Keratinocyte (primary cell): ENCODE data around the gene BBS9. TPM values are rescaled to one million over a fixed set of nuclear protein-coding genes. Genes with fewer than 3 reads are reported as not detected.

Experiments used
- DNase-seq: peaks from one replicate; pipeline ENCODE4 v3.0.0-alpha.2; 2011; ENCODE audit warnings: low read depth, missing footprints, low spot score
- FAIRE-seq: peaks from 2 replicates; lab custom pipeline; 2011; peaks lifted over from hg19 to GRCh38; lab: Jason Lieb, UNC
- H2AFZ ChIP-seq: 2 replicates; pipeline ENCODE4 v1.6.0; 2012; ENCODE audit warnings: low read length, control low read depth, inconsistent platforms; ENCODE audit not compliant: control insufficient read depth
- H3K27ac ChIP-seq: 2 replicates; pipeline ENCODE4 v1.5.1; 2011; ENCODE audit warnings: low read length; ENCODE audit not compliant: control insufficient read depth, insufficient read depth
- H3K27me3 ChIP-seq: 3 replicates; pipeline ENCODE4 v1.6.0; 2011; ENCODE audit warnings: low read length; ENCODE audit not compliant: control insufficient read depth, insufficient read depth; ENCODE audit errors: extremely low read depth
- H3K36me3 ChIP-seq, 2 experiments: 2 replicates in 1 of 2; 3 replicates in 1 of 2; pipeline ENCODE4 v1.5.1; 2011; ENCODE audit warnings: low read length in 2 of 2, mild to moderate bottlenecking in 1 of 2; ENCODE audit not compliant: control insufficient read depth in 2 of 2, insufficient read depth in 2 of 2; ENCODE audit errors: extremely low read depth in 1 of 2
- H3K4me1 ChIP-seq: 3 replicates; pipeline ENCODE4 v1.5.1; 2011; ENCODE audit warnings: low read length; ENCODE audit not compliant: control insufficient read depth, insufficient read depth; ENCODE audit errors: extremely low read depth
- H3K4me2 ChIP-seq: 3 replicates; pipeline ENCODE4 v1.6.0; 2011; ENCODE audit warnings: low read depth, low read length; ENCODE audit not compliant: control insufficient read depth, insufficient read depth; ENCODE audit errors: extremely low read depth
- H3K4me3 ChIP-seq, 3 experiments: fragments of 200-600 bp in 1 of 3; sonication (generic) in 1 of 3; 2 replicates in 2 of 3; 3 replicates in 1 of 3; pipeline ENCODE4 v1.5.1; 2011 to 2016; ENCODE audit warnings: low read length in 3 of 3, mild to moderate bottlenecking in 3 of 3, control low read depth in 2 of 3, inconsistent platforms in 1 of 3, low read depth in 1 of 3, mixed read lengths in 1 of 3, mixed run types in 1 of 3, moderate library complexity in 1 of 3; ENCODE audit not compliant: control insufficient read depth in 2 of 3, insufficient read depth in 2 of 3; ENCODE audit errors: extremely low read depth in 1 of 3
- H3K79me2 ChIP-seq: 2 replicates; pipeline ENCODE4 v1.6.0; 2012; ENCODE audit warnings: low read length; ENCODE audit not compliant: control insufficient read depth, insufficient read depth
- H3K9ac ChIP-seq: 3 replicates; pipeline ENCODE4 v1.6.0; 2011; ENCODE audit warnings: low read length; ENCODE audit not compliant: control insufficient read depth, insufficient read depth; ENCODE audit errors: extremely low read depth
- H3K9me1 ChIP-seq: 3 replicates; pipeline ENCODE4 v1.6.0; 2011; ENCODE audit warnings: low read length; ENCODE audit not compliant: control insufficient read depth, insufficient read depth; ENCODE audit errors: extremely low read depth
- H3K9me3 ChIP-seq: 2 replicates; pipeline ENCODE4 v1.5.1; 2012; ENCODE audit warnings: low read depth, low read length; ENCODE audit not compliant: control insufficient read depth
- H4K20me1 ChIP-seq: 3 replicates; pipeline ENCODE4 v1.6.0; 2011; ENCODE audit warnings: low read length; ENCODE audit not compliant: control insufficient read depth, insufficient read depth; ENCODE audit errors: extremely low read depth
- EZH2 ChIP-seq: IDR thresholded peaks from one replicate; pipeline ENCODE4 v1.6.1; 2012; ENCODE audit warnings: inconsistent platforms, mild to moderate bottlenecking, low read length, moderate library complexity
- dilution Hi-C: fragments of 300-500 bp; cut with MboI; formaldehyde crosslinking; loops from one replicate; pipeline ENCODE4 v1.7.0; 2020; ENCODE audit warnings: low sequenced_read_pairs; ENCODE audit not compliant: extremely low pct_ligation_motif_present
- polyA plus RNA-seq, 5 experiments: library from polyadenylated mRNA; depleted of rRNA in 3 of 5; stranded (reverse) in 3 of 5; stranded (forward) in 1 of 5; unstranded in 1 of 5; fragments of >200 nt; gene quantifications; 1 replicate in 1 of 5; 2 replicates in 3 of 5; 3 replicates in 1 of 5; pipeline versions ENCODE4 v1.2.1 to v1.2.3, GENCODE V29; 2011 to 2012; ENCODE audit warnings: missing spikeins in 2 of 5, low read depth in 1 of 5, low replicate concordance in 1 of 5
- TF ChIP-seq, protein P1 (sequence below), 3 experiments: IDR thresholded peaks in 1 of 3; conservative IDR thresholded peaks in 1 of 3; optimal IDR thresholded peaks in 1 of 3; 2 replicates in 2 of 3; 3 replicates in 1 of 3; pipeline versions ENCODE3 to v1.5.1; 2011; ENCODE audit warnings: low read length in 3 of 3, mild to moderate bottlenecking in 3 of 3, moderate library complexity in 2 of 3, control low read depth in 1 of 3, inconsistent platforms in 1 of 3; ENCODE audit not compliant: insufficient read depth in 2 of 3; ENCODE audit errors: extremely low read depth in 1 of 3

Gene BBS9
- polyA plus RNA-seq, 1 donor (not counting 4 experiments of a cell fraction or from before 2014, with no cell fraction given) = 7.6 TPM

DNA sequence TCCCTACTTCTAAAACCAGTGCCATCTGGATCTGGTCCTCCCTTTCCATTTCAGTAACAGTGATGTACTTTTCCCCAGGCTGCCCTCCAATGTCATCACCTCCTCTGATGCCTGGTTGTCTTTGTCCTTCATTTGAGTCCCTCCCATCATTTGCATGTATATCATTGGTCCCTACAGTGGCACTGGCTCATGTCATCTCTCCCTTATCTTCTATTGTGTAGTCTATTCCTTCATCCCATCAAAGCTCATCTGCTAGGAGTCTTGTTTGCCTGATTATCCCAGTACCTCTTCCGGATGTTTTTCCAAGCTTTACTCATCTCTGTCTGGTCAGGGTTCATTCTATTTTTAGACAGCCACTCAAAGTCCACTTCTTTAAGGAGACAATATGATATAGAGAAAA, 483.1 kb downstream of the BBS9 start:
- TF ChIP-seq, protein P1, sequence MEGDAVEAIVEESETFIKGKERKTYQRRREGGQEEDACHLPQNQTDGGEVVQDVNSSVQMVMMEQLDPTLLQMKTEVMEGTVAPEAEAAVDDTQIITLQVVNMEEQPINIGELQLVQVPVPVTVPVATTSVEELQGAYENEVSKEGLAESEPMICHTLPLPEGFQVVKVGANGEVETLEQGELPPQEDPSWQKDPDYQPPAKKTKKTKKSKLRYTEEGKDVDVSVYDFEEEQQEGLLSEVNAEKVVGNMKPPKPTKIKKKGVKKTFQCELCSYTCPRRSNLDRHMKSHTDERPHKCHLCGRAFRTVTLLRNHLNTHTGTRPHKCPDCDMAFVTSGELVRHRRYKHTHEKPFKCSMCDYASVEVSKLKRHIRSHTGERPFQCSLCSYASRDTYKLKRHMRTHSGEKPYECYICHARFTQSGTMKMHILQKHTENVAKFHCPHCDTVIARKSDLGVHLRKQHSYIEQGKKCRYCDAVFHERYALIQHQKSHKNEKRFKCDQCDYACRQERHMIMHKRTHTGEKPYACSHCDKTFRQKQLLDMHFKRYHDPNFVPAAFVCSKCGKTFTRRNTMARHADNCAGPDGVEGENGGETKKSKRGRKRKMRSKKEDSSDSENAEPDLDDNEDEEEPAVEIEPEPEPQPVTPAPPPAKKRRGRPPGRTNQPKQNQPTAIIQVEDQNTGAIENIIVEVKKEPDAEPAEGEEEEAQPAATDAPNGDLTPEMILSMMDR (optimal IDR thresholded peaks at IDR 0.05 in 1 of 3, IDR thresholded peaks at IDR 0.05 in 1 of 3, conservative IDR thresholded peaks at IDR 0.05 in 1 of 3; ENCODE audit: extremely low read depth in 1 of 3, insufficient read depth in 2 of 3, low read length in 3 of 3) = no peak
- no peak for TF ChIP-seq EZH2

DNA sequence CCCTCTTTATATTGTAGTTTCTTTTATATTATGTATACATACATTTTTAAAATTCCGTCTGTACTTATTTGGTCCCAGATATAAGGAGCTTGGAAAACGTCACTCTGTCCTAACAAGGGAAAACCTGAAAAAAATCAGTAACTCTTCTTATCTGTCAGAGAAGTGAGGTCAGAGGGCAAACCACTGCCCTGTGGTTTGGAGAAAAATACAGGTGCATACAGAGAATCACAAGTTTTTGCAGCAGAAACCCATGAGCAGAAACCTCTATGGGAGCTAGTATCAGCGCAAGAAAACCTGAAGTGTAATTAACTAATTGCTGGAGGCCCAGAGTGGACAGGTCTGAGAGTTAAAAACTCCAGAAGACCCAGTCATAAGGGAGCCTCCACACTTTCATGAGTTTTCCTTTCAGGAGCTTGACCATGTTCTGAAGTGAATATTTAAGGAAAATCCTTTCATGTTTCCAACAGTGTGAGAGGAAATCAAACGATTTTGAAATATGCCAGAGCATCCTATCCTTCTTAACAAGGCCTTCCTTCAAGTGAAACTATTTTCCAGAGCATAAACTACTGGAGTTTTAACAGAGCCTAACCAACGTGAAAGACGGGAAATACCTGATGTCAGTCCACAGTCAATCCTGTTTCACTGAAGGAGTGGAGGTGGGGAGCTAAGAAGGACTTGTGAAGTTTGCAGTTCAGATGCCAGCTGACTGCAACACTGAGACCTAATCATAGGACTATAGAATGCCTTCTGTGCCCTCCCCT, 485.2 kb downstream of the BBS9 start:
- no peaks in the 10 kb centered on the region for H3K9me1 ChIP-seq
- H3K4me3 ChIP-seq = no peak overlapping the region
- no peak overlapping the region for H3K4me2 ChIP-seq
- no peak for DNase-seq
- H3K9me3 ChIP-seq = no peaks in the 10 kb centered on the region
- no peak overlapping the region for H3K27ac ChIP-seq
- TF ChIP-seq, protein P1 (optimal IDR thresholded peaks at IDR 0.05 in 1 of 3, IDR thresholded peaks at IDR 0.05 in 1 of 3, conservative IDR thresholded peaks at IDR 0.05 in 1 of 3; ENCODE audit: extremely low read depth in 1 of 3, insufficient read depth in 2 of 3, low read length in 3 of 3) = no peak
- no peak for TF ChIP-seq EZH2
- FAIRE-seq = no peak
- no peak overlapping the region for H3K9ac ChIP-seq
- no peaks in the 10 kb centered on the region for H3K79me2 ChIP-seq
- no peaks in the 10 kb centered on the region for H3K27me3 ChIP-seq
- H2AFZ ChIP-seq = no peak overlapping the region
- dilution Hi-C loops = no loop called here
- H3K36me3 ChIP-seq = no peaks in the 10 kb centered on the region
- H3K4me1 ChIP-seq = no peaks in the 10 kb centered on the region
- no peaks in the 10 kb centered on the region for H4K20me1 ChIP-seq

More for the DNA sequence above, 483.1 kb downstream of the BBS9 start:
- no peaks in the 10 kb centered on the region for H3K27me3 ChIP-seq
- H3K4me1 ChIP-seq = no peaks in the 10 kb centered on the region
- no peak overlapping the region for H3K9ac ChIP-seq
- FAIRE-seq (no peak), DNase-seq (no peak)
- H3K9me1 ChIP-seq = no peaks in the 10 kb centered on the region
- no peaks in the 10 kb centered on the region for H4K20me1 ChIP-seq
- no peaks in the 10 kb centered on the region for H3K9me3 ChIP-seq
- no peaks in the 10 kb centered on the region for H3K79me2 ChIP-seq
- H3K4me2 ChIP-seq = no peak overlapping the region
- H3K27ac ChIP-seq = no peak overlapping the region
- H3K36me3 ChIP-seq = no peaks in the 10 kb centered on the region
- no peak overlapping the region for H2AFZ ChIP-seq
- dilution Hi-C loops = no loop called here
- no peak overlapping the region for H3K4me3 ChIP-seq
